GM10248 (cell line): ENCODE measurements around the gene MMP11.

Source experiments
- CTCF ChIA-PET: fragments of 300-600 bp; sonication (Branson Sonifier 250); formaldehyde crosslinking; extraction: SDS; loops from one replicate; lab custom pipeline; 2021; ENCODE audit warnings: antibody characterized with exemption; lab: Yijun Ruan, JAX
- POLR2A ChIA-PET: fragments of 350-650 bp; sonication (Branson Sonifier 250); formaldehyde crosslinking; extraction: SDS; loops from one replicate; lab custom pipeline; 2020; ENCODE audit warnings: antibody characterized with exemption; lab: Yijun Ruan, JAX
- DNase-seq: peaks from one replicate; pipeline ENCODE4 v3.0.0; 2012; ENCODE audit errors: extremely low spot score
- CTCF ChIP-seq: IDR thresholded peaks from 2 replicates; pipeline ENCODE4 v1.5.1; 2012; ENCODE audit warnings: mild to moderate bottlenecking, low read depth; ENCODE audit errors: extremely low read depth, missing control alignments, control extremely low read depth

Gene MMP11

GRCh38 chr22:23764899-23765881, 7.5 kb upstream of the MMP11 start:
- no peak for TF ChIP-seq CTCF
- CTCF ChIA-PET: interaction anchor here (0.8 to 1.7 kb wide), 5 partner anchors 10 to 85 kb away, joined by 3 to 5 read pairs (median 3); no protein-coding TSS in a partner anchor
- no peak for DNase-seq
- POLR2A ChIA-PET: no interaction called here

GRCh38 chr22:23767303-23767672, 5.4 kb upstream of the MMP11 start:
- POLR2A ChIA-PET: interaction anchor here (0.6 kb wide), 2 partner anchors 161 to 224 kb away, joined by 4 read pairs; no protein-coding TSS in a partner anchor
- CTCF ChIA-PET: interaction anchor here (0.7 to 6.1 kb wide), 10 partner anchors 8 to 140 kb away, joined by 3 to 71 read pairs (median 4); partner anchors contain the start of genes C22orf15, VPREB3 and ZNF70
- no peak for DNase-seq
- TF ChIP-seq CTCF: no peak

- POLR2A ChIA-PET: interaction anchor here (0.6 kb wide), 1 partner anchor 162 kb away, joined by 4 read pairs; no protein-coding TSS in a partner anchor
- peak; percentile 86 for DNase-seq
- CTCF ChIA-PET: interaction anchor here (0.8 to 6.1 kb wide), 10 partner anchors 8 to 140 kb away, joined by 3 to 71 read pairs (median 4); partner anchors contain the start of genes C22orf15, VPREB3 and ZNF70
Measured at GRCh38 chr22:23767673-23768548, 4.7 kb upstream of the MMP11 start, which contains the start of gene CHCHD10. Gene CHCHD10 (minus strand): TSS chr22:23767972. CDS start chr22:23767874, 98 bp downstream.

GRCh38 chr22:23769321-23769965, 3.2 kb upstream of the MMP11 start:
- no peak for DNase-seq
- no peak for TF ChIP-seq CTCF
- ChIA-PET POLR2A (no interaction called here), CTCF (interaction anchor here (0.9 to 6.1 kb wide), 7 partner anchors 9 to 80 kb away, joined by 4 to 71 read pairs (median 10); partner anchors contain the start of gene C22orf15)

More at GRCh38 chr22:23767673-23768548, 4.7 kb upstream of the MMP11 start, which contains the start of gene CHCHD10:
- peak; percentile 77 for TF ChIP-seq CTCF

- ChIA-PET CTCF (interaction anchor here (1.4 to 6.1 kb wide), 5 partner anchors 8 to 78 kb away, joined by 3 to 71 read pairs (median 10); no protein-coding TSS in a partner anchor), POLR2A (interaction anchor here (0.5 kb wide), 1 partner anchor 20 kb away, joined by 3 read pairs; no protein-coding TSS in a partner anchor)
- no peak for TF ChIP-seq CTCF
- no peak for DNase-seq
Measured at GRCh38 chr22:23772315-23772648, 367 bp upstream of the MMP11 start.
